Measurements from ENCODE around the gene FLCN. TPM values are rescaled to one million over a fixed set of nuclear protein-coding genes. Genes with fewer than 3 reads are reported as not detected.
"Not testable (repeated sequence)": the region's sequence is repeated elsewhere in the genome, so short reads cannot be mapped to it uniquely, and the experiment has no call there.

The FLCN gene
- 10 to 100 TPM; 37.0 to 37.4 TPM for total RNA-seq

- DNase-seq (peak; percentile 90), ATAC-seq (peak; percentile 91)
- Mint-ChIP-seq H3K36me3 (ENCODE audit: low read depth) (peaks cover 3% of the 10 kb centered on the region), H3K4me1 (ENCODE audit: low read depth) (peaks cover 31% of the 10 kb centered on the region), H3K27ac (peak within 1 kb of the TSS; percentile 99), H3K27me3 (ENCODE audit: low read depth) (peaks cover 3% of the 10 kb centered on the region), H3K4me3 (peak within 1 kb of the TSS; percentile 93), H3K9me3 (ENCODE audit: insufficient read depth) (no peaks in the 10 kb centered on the region)
- ChIA-PET CTCF (interaction anchor here (0.9 to 1.8 kb wide), 5 partner anchors 32 to 81 kb away, joined by 3 to 5 read pairs (median 4); no protein-coding TSS in a partner anchor), POLR2A (interaction anchor here (0.6 to 1.6 kb wide), 7 partner anchors 13 to 1622 kb away, joined by 3 to 7 read pairs (median 4); no protein-coding TSS in a partner anchor)
These were observed at the start of gene FLCN for GRCh38 chr17:17237026-17237799. TSS of gene FLCN (minus strand) at chr17:17237168. CDS start at chr17:17228137, 9,031 bp downstream.

- ChIA-PET CTCF (no interaction called here), POLR2A (no interaction called here)
- Mint-ChIP-seq H3K9me3 (ENCODE audit: insufficient read depth) (no peaks in the 10 kb centered on the region), H3K4me3 (no peak overlapping the region), H3K27me3 (ENCODE audit: low read depth) (peaks cover 3% of the 10 kb centered on the region), H3K36me3 (ENCODE audit: low read depth) (no peaks in the 10 kb centered on the region), H3K4me1 (ENCODE audit: low read depth) (peaks cover 12% of the 10 kb centered on the region), H3K27ac (no peak overlapping the region)
- DNase-seq: no peak
- no peak for ATAC-seq
These were observed 49.0 kb upstream of the FLCN start for GRCh38 chr17:17285951-17286350.

- H3K36me3 Mint-ChIP-seq (ENCODE audit: low read depth): peaks cover 13% of the 10 kb centered on the region
- no peaks in the 10 kb centered on the region for H3K9me3 Mint-ChIP-seq (ENCODE audit: insufficient read depth)
- ATAC-seq (peak; percentile 95), DNase-seq (peak; percentile 99)
- H3K4me3 Mint-ChIP-seq: peak within 1 kb of the TSS; percentile 91
- ChIA-PET POLR2A (interaction anchor here (0.6 to 4.6 kb wide), 17 partner anchors 11 to 887 kb away, joined by 3 to 33 read pairs (median 3); partner anchors contain the start of gene MPRIP), CTCF (interaction anchor here (0.7 to 4.7 kb wide), 6 partner anchors 11 to 139 kb away, joined by 3 to 39 read pairs (median 6); no protein-coding TSS in a partner anchor)
- H3K27ac Mint-ChIP-seq: peak within 1 kb of the TSS; percentile 94
- H3K27me3 Mint-ChIP-seq (ENCODE audit: low read depth): peaks cover 3% of the 10 kb centered on the region
- peaks cover 39% of the 10 kb centered on the region for H3K4me1 Mint-ChIP-seq (ENCODE audit: low read depth)
These were observed 43.9 kb upstream of the FLCN start, which contains the start of gene COPS3 for GRCh38 chr17:17280613-17281549. TSS of gene COPS3 (minus strand) at chr17:17281246. CDS start at chr17:17281186, 60 bp downstream.

- ATAC-seq (no peak), DNase-seq (no peak)
- H3K36me3 Mint-ChIP-seq (ENCODE audit: low read depth): peaks cover 17% of the 10 kb centered on the region
- POLR2A ChIA-PET: interaction anchor here (1.2 to 4.6 kb wide), 3 partner anchors 22 to 100 kb away, joined by 4 to 33 read pairs (median 17); no protein-coding TSS in a partner anchor
- peak overlapping the region; percentile 94 for H3K27ac Mint-ChIP-seq
- peaks cover 42% of the 10 kb centered on the region for H3K4me1 Mint-ChIP-seq (ENCODE audit: low read depth)
- no peaks in the 10 kb centered on the region for H3K9me3 Mint-ChIP-seq (ENCODE audit: insufficient read depth)
- peaks cover 3% of the 10 kb centered on the region for H3K27me3 Mint-ChIP-seq (ENCODE audit: low read depth)
- CTCF ChIA-PET: interaction anchor here (1.0 to 4.7 kb wide), 4 partner anchors 10 to 29 kb away, joined by 4 to 39 read pairs (median 10); no protein-coding TSS in a partner anchor
- peak overlapping the region; percentile 91 for H3K4me3 Mint-ChIP-seq
These were observed 42.3 kb upstream of the FLCN start for GRCh38 chr17:17279316-17279715.

GRCh38 chr17:17277431-17277830 is 40.5 kb upstream of the FLCN start:
- H3K27me3 Mint-ChIP-seq (ENCODE audit: low read depth); DNase-seq; H3K9me3 Mint-ChIP-seq (ENCODE audit: insufficient read depth); H3K4me3 Mint-ChIP-seq; ATAC-seq; POLR2A ChIA-PET; H3K27ac Mint-ChIP-seq: not testable (repeated sequence)
- Mint-ChIP-seq H3K4me1 (ENCODE audit: low read depth) (peaks cover 42% of the 10 kb centered on the region), H3K36me3 (ENCODE audit: low read depth) (peaks cover 28% of the 10 kb centered on the region)
- CTCF ChIA-PET: interaction anchor here (1.2 to 2.9 kb wide), 2 partner anchors 9 to 35 kb away, joined by 3 to 10 read pairs; no protein-coding TSS in a partner anchor

- ATAC-seq: no peak
- no peaks in the 10 kb centered on the region for H3K27me3 Mint-ChIP-seq (ENCODE audit: low read depth)
- POLR2A ChIA-PET: interaction anchor here (0.7 kb wide), 1 partner anchor 8 kb away, joined by 3 read pairs; no protein-coding TSS in a partner anchor
- peaks cover 29% of the 10 kb centered on the region for H3K36me3 Mint-ChIP-seq (ENCODE audit: low read depth)
- DNase-seq: no peak
- peaks cover 29% of the 10 kb centered on the region for H3K4me1 Mint-ChIP-seq (ENCODE audit: low read depth)
- no peak overlapping the region for H3K27ac Mint-ChIP-seq
- H3K9me3 Mint-ChIP-seq (ENCODE audit: insufficient read depth): no peaks in the 10 kb centered on the region
- CTCF ChIA-PET: interaction anchor here (1.1 to 2.9 kb wide), 3 partner anchors 8 to 120 kb away, joined by 3 to 10 read pairs (median 4); no protein-coding TSS in a partner anchor
- no peak overlapping the region for H3K4me3 Mint-ChIP-seq
These were observed 39.0 kb upstream of the FLCN start for GRCh38 chr17:17275971-17276370.

GRCh38 chr17:17269926-17270773 is 33.2 kb upstream of the FLCN start:
- Mint-ChIP-seq H3K27ac (no peak overlapping the region), H3K9me3 (ENCODE audit: insufficient read depth) (no peaks in the 10 kb centered on the region), H3K4me1 (ENCODE audit: low read depth) (peaks cover 2% of the 10 kb centered on the region), H3K4me3 (no peak overlapping the region), H3K36me3 (ENCODE audit: low read depth) (peaks cover 49% of the 10 kb centered on the region), H3K27me3 (ENCODE audit: low read depth) (no peaks in the 10 kb centered on the region)
- no peak for ATAC-seq
- POLR2A ChIA-PET: interaction anchor here (0.6 to 1.2 kb wide), 2 partner anchors 11 to 21 kb away, joined by 3 to 5 read pairs; partner anchors contain the start of gene COPS3
- CTCF ChIA-PET: interaction anchor here (0.6 to 4.5 kb wide), 16 partner anchors 8 to 271 kb away, joined by 3 to 39 read pairs (median 4); partner anchors contain the start of genes COPS3 and FLCN
- DNase-seq: peak; percentile 44

GRCh38 chr17:17264430-17264829 is 27.5 kb upstream of the FLCN start:
- Mint-ChIP-seq H3K4me3 (no peak overlapping the region), H3K4me1 (ENCODE audit: low read depth) (no peaks in the 10 kb centered on the region), H3K9me3 (ENCODE audit: insufficient read depth) (no peaks in the 10 kb centered on the region), H3K27me3 (ENCODE audit: low read depth) (no peaks in the 10 kb centered on the region), H3K27ac (no peak overlapping the region), H3K36me3 (ENCODE audit: low read depth) (peaks cover 57% of the 10 kb centered on the region)
- ATAC-seq: no peak
- ChIA-PET POLR2A (no interaction called here), CTCF (interaction anchor here (0.7 to 0.8 kb wide), 2 partner anchors 16 to 123 kb away, joined by 3 read pairs; no protein-coding TSS in a partner anchor)
- no peak for DNase-seq

GRCh38 chr17:17258998-17259397 is 22.0 kb upstream of the FLCN start:
- H3K27me3 Mint-ChIP-seq (ENCODE audit: low read depth): no peaks in the 10 kb centered on the region
- no peak overlapping the region for H3K4me3 Mint-ChIP-seq
- CTCF ChIA-PET: interaction anchor here (0.8 to 1.2 kb wide), 3 partner anchors 12 to 96 kb away, joined by 3 to 4 read pairs (median 4); no protein-coding TSS in a partner anchor
- POLR2A ChIA-PET: no interaction called here
- H3K27ac Mint-ChIP-seq: peak overlapping the region; percentile 9
- no peak for DNase-seq
- H3K4me1 Mint-ChIP-seq (ENCODE audit: low read depth): no peaks in the 10 kb centered on the region
- ATAC-seq: no peak
- H3K36me3 Mint-ChIP-seq (ENCODE audit: low read depth): peaks cover 66% of the 10 kb centered on the region
- no peaks in the 10 kb centered on the region for H3K9me3 Mint-ChIP-seq (ENCODE audit: insufficient read depth)

GRCh38 chr17:17258011-17258410 is 21.0 kb upstream of the FLCN start:
- Mint-ChIP-seq H3K36me3 (ENCODE audit: low read depth) (peaks cover 68% of the 10 kb centered on the region), H3K9me3 (ENCODE audit: insufficient read depth) (no peaks in the 10 kb centered on the region), H3K27ac (peak overlapping the region; percentile 52), H3K4me3 (no peak overlapping the region), H3K4me1 (ENCODE audit: low read depth) (no peaks in the 10 kb centered on the region), H3K27me3 (ENCODE audit: low read depth) (no peaks in the 10 kb centered on the region)
- no peak for DNase-seq
- ChIA-PET POLR2A (no interaction called here), CTCF (interaction anchor here (1.2 kb wide), 1 partner anchor 11 kb away, joined by 3 read pairs; no protein-coding TSS in a partner anchor)
- ATAC-seq: no peak

Data from activated CD8-positive, alpha-beta T cell treated with anti-CD3 and anti-CD28 coated beads, Interleukin-2, amount 10 ng/mL, durations not matched to agents 7 days and 5 days (primary cell).